Astrocyte (in vitro differentiated cells and primary cell): Measurements from ENCODE around the gene ADAMTS9.

Experiments used
- CTCF ChIP-seq: IDR thresholded peaks from 2 replicates; pipeline ENCODE4 v1.5.1; 2011; ENCODE audit warnings: low read depth, mild to moderate bottlenecking, inconsistent platforms, low read length, moderate library complexity; ENCODE audit not compliant: insufficient read depth
- EZH2 ChIP-seq: IDR thresholded peaks from 2 replicates; pipeline ENCODE4 v1.6.1; 2012; ENCODE audit warnings: mild to moderate bottlenecking, low read length, inconsistent platforms; ENCODE audit not compliant: insufficient read depth

- TF ChIP-seq CTCF (no peak), EZH2 (no peak)
Measured at GRCh38 chr3:64716110-64716710, 28.4 kb upstream of the ADAMTS9 start.
